WTC11 (cell line): ENCODE results near the gene PROM2. TPM values are rescaled to one million over a fixed set of nuclear protein-coding genes. Genes with fewer than 3 reads are reported as not detected.

ENCODE experiments used
- ATAC-seq: fragments of 200-7000 bp; cut with Tn5 transposase; 2 replicates; pipeline ENCODE4 v1.10.0; 2021; ENCODE audit warnings: mild to moderate bottlenecking, moderate library complexity
- CTCF ChIA-PET: fragments of 300-600 bp; sonication (Branson Sonifier 250); formaldehyde crosslinking; loops from one replicate; lab custom pipeline; 2021; ENCODE audit warnings: antibody characterized with exemption; lab: Charles Lee
- POLR2A ChIA-PET: fragments of 350-600 bp; sonication (Branson Sonifier 250); formaldehyde crosslinking; loops from one replicate; lab custom pipeline; 2021; ENCODE audit warnings: antibody characterized with exemption; lab: Charles Lee
- DNase-seq: peaks from one replicate; pipeline ENCODE4 v3.0.0; 2021; ENCODE audit warnings: low spot score
- H3K27ac Mint-ChIP-seq: 2 replicates; pipeline ENCODE4 v1.8.0; 2021; ENCODE audit warnings: mixed read lengths
- H3K27me3 Mint-ChIP-seq: 2 replicates; pipeline ENCODE4 v1.8.0; 2021; ENCODE audit warnings: low read depth, mild to moderate bottlenecking, moderate library complexity, mixed read lengths
- H3K36me3 Mint-ChIP-seq: 2 replicates; pipeline ENCODE4 v1.8.0; 2021; ENCODE audit warnings: mixed read lengths
- H3K4me1 Mint-ChIP-seq: 2 replicates; pipeline ENCODE4 v1.8.0; 2022; ENCODE audit warnings: mixed read lengths
- H3K4me3 Mint-ChIP-seq: 2 replicates; pipeline ENCODE4 v1.8.0; 2021; ENCODE audit warnings: mild to moderate bottlenecking, moderate library complexity, mixed read lengths
- H3K9me3 Mint-ChIP-seq: 2 replicates; pipeline ENCODE4 v1.8.0; 2021; ENCODE audit warnings: mixed read lengths
- AFF4 ChIP-seq: sonication (generic); formaldehyde crosslinking; IDR thresholded peaks from 2 replicates; pipeline ENCODE4 v1.8.1; 2023; ENCODE audit warnings: mild to moderate bottlenecking, missing genetic modification reagents, borderline replicate concordance
- AR ChIP-seq: fragments of 250-450 bp; sonication (Bioruptor Pico); IDR thresholded peaks from 2 replicates; pipeline ENCODE4 v1.9.0; 2021; ENCODE audit warnings: mild to moderate bottlenecking
- ATF2 ChIP-seq: sonication (generic); formaldehyde crosslinking; IDR thresholded peaks from 2 replicates; pipeline ENCODE4 v1.8.1; 2022; ENCODE audit warnings: low read depth, missing genetic modification reagents, borderline replicate concordance
- ATF6 ChIP-seq: sonication (generic); formaldehyde crosslinking; IDR thresholded peaks from 2 replicates; pipeline ENCODE4 v1.8.1; 2023; ENCODE audit warnings: mild to moderate bottlenecking, missing genetic modification reagents
- CDX4 ChIP-seq: fragments of 250-450 bp; sonication (Bioruptor Pico); IDR thresholded peaks from 2 replicates; pipeline ENCODE4 v1.9.0; 2021; ENCODE audit warnings: moderate library complexity, mild to moderate bottlenecking, inconsistent platforms, borderline replicate concordance
- ELF4 ChIP-seq: sonication (generic); formaldehyde crosslinking; IDR thresholded peaks from 2 replicates; pipeline ENCODE4 v1.8.1; 2022; ENCODE audit warnings: low read depth, mild to moderate bottlenecking, moderate library complexity, missing genetic modification reagents
- FOXP4 ChIP-seq: sonication (generic); formaldehyde crosslinking; IDR thresholded peaks from 2 replicates; pipeline ENCODE4 v1.8.0; 2022; ENCODE audit warnings: mild to moderate bottlenecking, missing genetic modification reagents
- GTF2I ChIP-seq: fragments of 250-450 bp; sonication (Bioruptor Pico); conservative IDR thresholded peaks from 2 replicates; pipeline ENCODE4 v1.4.0; 2021; ENCODE audit warnings: mild to moderate bottlenecking
- JUN ChIP-seq: sonication (generic); formaldehyde crosslinking; IDR thresholded peaks from 2 replicates; pipeline ENCODE4 v1.8.0; 2023; ENCODE audit warnings: mild to moderate bottlenecking, missing genetic modification reagents
- MLX ChIP-seq: sonication (generic); formaldehyde crosslinking; IDR thresholded peaks from 2 replicates; pipeline ENCODE4 v1.8.1; 2023; ENCODE audit warnings: mild to moderate bottlenecking, missing genetic modification reagents, moderate library complexity
- NR2C2 ChIP-seq: sonication (generic); formaldehyde crosslinking; IDR thresholded peaks from 2 replicates; pipeline ENCODE4 v1.8.0; 2022; ENCODE audit warnings: mild to moderate bottlenecking, missing genetic modification reagents
- PREB ChIP-seq: sonication (generic); formaldehyde crosslinking; IDR thresholded peaks from 2 replicates; pipeline ENCODE4 v1.8.1; 2022; ENCODE audit warnings: mild to moderate bottlenecking, missing genetic modification reagents, moderate library complexity, borderline replicate concordance
- ZNF232 ChIP-seq: sonication (generic); formaldehyde crosslinking; IDR thresholded peaks from 2 replicates; pipeline ENCODE4 v1.8.0; 2022; ENCODE audit warnings: mild to moderate bottlenecking, missing genetic modification reagents
- ZNF281 ChIP-seq: sonication (generic); formaldehyde crosslinking; IDR thresholded peaks from 2 replicates; pipeline ENCODE4 v1.8.0; 2023; ENCODE audit warnings: mild to moderate bottlenecking, missing genetic modification reagents
- ZNF671 ChIP-seq: fragments of 250-450 bp; sonication (Bioruptor Pico); IDR thresholded peaks from 2 replicates; pipeline ENCODE4 v1.8.0; 2021; ENCODE audit warnings: mild to moderate bottlenecking
- total RNA-seq: library from RNA; stranded (reverse); gene quantifications from 3 replicates; pipeline ENCODE4 v1.2.3, GENCODE V29; 2021

Gene PROM2
- total RNA-seq, 1 experiment from 2014 or later = 8.3 TPM

- TF ChIP-seq ATF2 (CRISPR knock-in tag) = no peak
These were observed 60.8 kb downstream of the PROM2 start (continued) for GRCh38 chr2:95334916-95335641.

- Mint-ChIP-seq H3K27ac (no peak overlapping the region), H3K36me3 (no peaks in the 10 kb centered on the region), H3K4me1 (no peaks in the 10 kb centered on the region), H3K4me3 (no peak overlapping the region), H3K9me3 (no peaks in the 10 kb centered on the region), H3K27me3 (peaks cover 3% of the 10 kb centered on the region)
- ATAC-seq (no peak), DNase-seq (no peak)
- ChIA-PET CTCF (interaction anchor here (1.4 kb wide), 1 partner anchor 9 kb away, joined by 6 read pairs; no protein-coding TSS in a partner anchor), POLR2A (no interaction called here)
- TF ChIP-seq PREB (no peak), FOXP4 (CRISPR knock-in tag) (no peak), ATF6 (CRISPR knock-in tag) (no peak), AR (CRISPR knock-in tag) (no peak), ZNF281 (CRISPR knock-in tag) (no peak), NR2C2 (no peak), ELF4 (no peak), MLX (CRISPR knock-in tag) (no peak), ZNF671 (CRISPR knock-in tag) (no peak), GTF2I (CRISPR knock-in tag) (no peak), ZNF232 (CRISPR knock-in tag) (no peak), AFF4 (no peak), CDX4 (CRISPR knock-in tag) (no peak), JUN (CRISPR knock-in tag) (no peak)
These were observed 62.2 kb downstream of the PROM2 start for GRCh38 chr2:95336406-95336805.
